Upper lobe of left lung (tissue), 4 donors: ENCODE data around the gene SUN1.

Source experiments
- EP300 ChIP-seq, 4 donors: sonication (generic); formaldehyde crosslinking; IDR thresholded peaks; one replicate each; pipeline ENCODE4 v1.5.1; 2017; ENCODE audit warnings: antibody characterized with exemption in 4 of 4, control low read depth in 2 of 4
- POLR2A ChIP-seq, 4 donors: fragments of 450-650 bp; IDR thresholded peaks; one replicate each; pipeline ENCODE4 v1.5.1; 2016 to 2017; ENCODE audit warnings: antibody characterized with exemption in 4 of 4, mild to moderate bottlenecking in 2 of 4
- POLR2AphosphoS5 ChIP-seq, 2 donors: sonication (generic); formaldehyde crosslinking; IDR thresholded peaks; one replicate each; pipeline ENCODE4 v1.5.1; 2017; ENCODE audit warnings: antibody characterized with exemption in 2 of 2
- TF ChIP-seq, protein P1 (sequence below), 6 experiments: fragments of 450-650 bp in 4 of 6; fragments of 200-600 bp in 2 of 6; sonication (generic) in 2 of 6; IDR thresholded peaks; one replicate each; pipeline ENCODE4 v1.5.1; 2016 to 2019; ENCODE audit warnings: antibody characterized with exemption in 6 of 6

DNA sequence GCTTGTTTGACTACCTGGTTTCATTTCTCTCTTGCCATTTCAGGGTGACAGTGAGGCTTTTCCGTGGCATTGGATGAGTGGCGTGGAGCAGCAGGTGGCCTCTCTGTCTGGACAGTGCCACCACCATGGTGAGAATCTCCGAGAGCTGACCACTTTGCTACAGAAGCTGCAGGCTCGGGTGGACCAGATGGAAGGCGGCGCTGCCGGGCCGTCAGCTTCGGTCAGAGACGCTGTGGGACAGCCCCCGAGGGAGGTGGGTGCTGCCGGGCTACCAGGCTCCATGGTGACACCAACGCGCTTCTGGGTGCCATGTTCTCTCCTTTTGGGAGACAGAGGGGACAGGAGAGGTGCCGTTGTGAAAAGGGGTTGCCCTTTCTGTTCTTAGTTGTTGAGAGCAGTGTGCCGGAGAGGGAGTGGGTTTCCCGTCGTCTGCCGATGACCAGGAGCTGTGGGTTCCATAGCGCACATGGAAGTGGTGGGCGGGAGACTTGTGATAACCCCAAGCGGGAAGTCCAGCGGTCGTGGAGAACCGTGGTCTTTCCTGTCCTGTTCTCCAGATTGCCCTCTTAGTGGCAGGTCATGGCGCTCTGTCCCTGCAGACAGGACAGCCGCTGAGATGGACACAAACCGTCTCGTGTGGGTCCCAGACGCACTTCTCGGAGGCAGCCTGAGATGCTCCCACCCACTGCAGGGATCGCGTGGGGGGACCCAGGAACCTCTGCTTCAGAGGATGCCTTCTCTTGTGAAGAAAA, 21.3 kb downstream of the SUN1 start:
- TF ChIP-seq, protein P1, sequence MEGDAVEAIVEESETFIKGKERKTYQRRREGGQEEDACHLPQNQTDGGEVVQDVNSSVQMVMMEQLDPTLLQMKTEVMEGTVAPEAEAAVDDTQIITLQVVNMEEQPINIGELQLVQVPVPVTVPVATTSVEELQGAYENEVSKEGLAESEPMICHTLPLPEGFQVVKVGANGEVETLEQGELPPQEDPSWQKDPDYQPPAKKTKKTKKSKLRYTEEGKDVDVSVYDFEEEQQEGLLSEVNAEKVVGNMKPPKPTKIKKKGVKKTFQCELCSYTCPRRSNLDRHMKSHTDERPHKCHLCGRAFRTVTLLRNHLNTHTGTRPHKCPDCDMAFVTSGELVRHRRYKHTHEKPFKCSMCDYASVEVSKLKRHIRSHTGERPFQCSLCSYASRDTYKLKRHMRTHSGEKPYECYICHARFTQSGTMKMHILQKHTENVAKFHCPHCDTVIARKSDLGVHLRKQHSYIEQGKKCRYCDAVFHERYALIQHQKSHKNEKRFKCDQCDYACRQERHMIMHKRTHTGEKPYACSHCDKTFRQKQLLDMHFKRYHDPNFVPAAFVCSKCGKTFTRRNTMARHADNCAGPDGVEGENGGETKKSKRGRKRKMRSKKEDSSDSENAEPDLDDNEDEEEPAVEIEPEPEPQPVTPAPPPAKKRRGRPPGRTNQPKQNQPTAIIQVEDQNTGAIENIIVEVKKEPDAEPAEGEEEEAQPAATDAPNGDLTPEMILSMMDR (IDR thresholded peaks at IDR 0.05), result no peak
- TF ChIP-seq POLR2AphosphoS5 (IDR thresholded peaks at IDR 0.05), result no peak
- TF ChIP-seq EP300 (IDR thresholded peaks at IDR 0.05), result no peak
- no peak for TF ChIP-seq POLR2A (IDR thresholded peaks at IDR 0.05)
